ENCODE results near the gene SORCS2.

GRCh38 chr4:7166981-7167700 is 25.2 kb upstream of the SORCS2 start:
- TF ChIP-seq ZNF274 (IDR thresholded peaks at IDR 0.05; ENCODE audit: low read depth, low read length) = no peak
- TF ChIP-seq SUZ12 (IDR thresholded peaks at IDR 0.05; ENCODE audit: extremely low read depth, insufficient read depth, insufficient read length) = no peak
